HCT116 (cell line): ENCODE data around the gene ENTHD1. TPM values are rescaled to one million over a fixed set of nuclear protein-coding genes. Genes with fewer than 3 reads are reported as not detected.

Experiments
- ATAC-seq: fragments of 200-7000 bp; cut with Tn5 transposase; 2 replicates; pipeline ENCODE4 v1.9.1; 2020; ENCODE audit warnings: mild to moderate bottlenecking, moderate library complexity
- BruUV-seq: library from RNA; stranded (reverse); fragments of 400-500 nt; replicated peaks from 2 replicates; lab custom pipeline; 2021; lab: Mats Ljungman, UMichigan
- CTCF ChIA-PET: fragments of 300-600 bp; sonication (Branson Sonifier 250); formaldehyde crosslinking; loops from one replicate; lab custom pipeline; 2021; ENCODE audit warnings: antibody characterized with exemption; lab: Charles Lee
- POLR2A ChIA-PET: fragments of 300-600, 350-600 bp; sonication (Branson Sonifier 250); formaldehyde crosslinking; loops from one replicate; lab custom pipeline; 2021; ENCODE audit warnings: antibody characterized with exemption; lab: Charles Lee
- RAD21 ChIA-PET, 2 experiments: fragments of 300-600 bp; sonication (Branson Sonifier 250); formaldehyde crosslinking; loops; one replicate each; lab custom pipeline; 2023; ENCODE audit warnings: low total read pairs in 2 of 2; ENCODE audit not compliant: uncharacterized antibody in 2 of 2, unreplicated experiment in 2 of 2, low non-redundant PET in 1 of 2; lab: Charles Lee
- DNase-seq: peaks from one replicate; pipeline ENCODE4 v3.0.0-alpha.2; 2010; ENCODE audit warnings: low read depth, low spot score
- H2AFZ ChIP-seq: fragments of 200-600 bp; shearing (Covaris generic), sonication (generic); 2 replicates; pipeline ENCODE4 v1.6.1; 2017; ENCODE audit warnings: low read depth, mixed run types, mixed read lengths, antibody characterized with exemption, low read length; ENCODE audit not compliant: poor library complexity, severe bottlenecking
- H3K27ac ChIP-seq: 2 replicates; pipeline ENCODE4 v1.5.1; 2012; ENCODE audit warnings: low read depth, low read length
- H3K27me3 ChIP-seq: fragments of 200-600 bp; sonication (generic); 2 replicates; pipeline ENCODE4 v1.6.1; 2016; ENCODE audit warnings: mixed run types, low read length, mixed read lengths; ENCODE audit not compliant: insufficient read depth
- H3K36me3 ChIP-seq, 2 experiments: fragments of 200-500 bp in 1 of 2; fragments of 200-600 bp in 1 of 2; sonication (Bioruptor generic) in 1 of 2; sonication (generic) in 1 of 2; 2 replicates each; pipeline versions ENCODE4 v1.5.1 to v1.6.1; 2014 to 2016; ENCODE audit warnings: low read length in 2 of 2, inconsistent platforms in 1 of 2, mixed read lengths in 1 of 2, mixed run types in 1 of 2; ENCODE audit not compliant: insufficient read depth in 2 of 2, control insufficient read depth in 1 of 2
- H3K4me1 ChIP-seq, 2 experiments: fragments of 200-600 bp in 1 of 2; sonication (generic) in 1 of 2; 2 replicates each; pipeline versions ENCODE4 v1.5.1 to v1.6.1; 2012 to 2017; ENCODE audit warnings: low read length in 2 of 2, inconsistent platforms in 1 of 2, mild to moderate bottlenecking in 1 of 2, mixed read lengths in 1 of 2, mixed run types in 1 of 2, moderate library complexity in 1 of 2; ENCODE audit not compliant: insufficient read depth in 2 of 2, control insufficient read depth in 1 of 2
- H3K4me2 ChIP-seq: fragments of 200-600 bp; sonication (generic); 2 replicates; pipeline ENCODE4 v1.6.1; 2017; ENCODE audit warnings: mixed run types, low read length, mixed read lengths
- H3K4me3 ChIP-seq, 2 experiments: fragments of 200-600 bp in 1 of 2; sonication (generic) in 1 of 2; replicated peaks in 1 of 2; 2 replicates each; pipeline ENCODE4 v1.5.1; 2011 to 2016; ENCODE audit warnings: low read length in 2 of 2, control low read depth in 1 of 2, low read depth in 1 of 2, mild to moderate bottlenecking in 1 of 2, mixed read lengths in 1 of 2, mixed run types in 1 of 2
- H3K79me2 ChIP-seq: fragments of 200-600 bp; sonication (generic); 2 replicates; pipeline ENCODE4 v1.6.1; 2017; ENCODE audit warnings: mild to moderate bottlenecking, mixed run types, low read length, moderate library complexity, mixed read lengths; ENCODE audit not compliant: insufficient read depth
- H3K9ac ChIP-seq: fragments of 200-600 bp; sonication (generic); 2 replicates; pipeline ENCODE4 v1.6.1; 2016; ENCODE audit warnings: low read length, mixed read lengths
- H3K9me2 ChIP-seq: fragments of 200-600 bp; sonication (generic), shearing (Covaris generic); 2 replicates; pipeline ENCODE4 v1.6.1; 2017; ENCODE audit warnings: mixed run types, mild to moderate bottlenecking, moderate library complexity; ENCODE audit not compliant: insufficient read depth
- H3K9me3 ChIP-seq, 2 experiments: fragments of 200-500 bp in 1 of 2; fragments of 200-600 bp in 1 of 2; sonication (Bioruptor generic) in 1 of 2; sonication (generic) in 1 of 2; 2 replicates each; pipeline ENCODE4 v1.6.1; 2014 to 2017; ENCODE audit warnings: low read length in 2 of 2, mixed read lengths in 2 of 2, inconsistent platforms in 1 of 2, low read depth in 1 of 2, mild to moderate bottlenecking in 1 of 2, mixed run types in 1 of 2, moderate library complexity in 1 of 2; ENCODE audit not compliant: control insufficient read depth in 1 of 2, insufficient read depth in 1 of 2
- H4K20me1 ChIP-seq: fragments of 200-600 bp; sonication (generic), shearing (Covaris generic); 2 replicates; pipeline ENCODE4 v1.6.1; 2017; ENCODE audit warnings: mixed run types, mild to moderate bottlenecking, moderate library complexity; ENCODE audit not compliant: insufficient read depth
- ATF3 ChIP-seq: IDR thresholded peaks from 2 replicates; pipeline ENCODE4 v1.6.1; 2012
- EGR1 ChIP-seq: IDR thresholded peaks from 2 replicates; pipeline ENCODE4 v1.6.1; 2012; ENCODE audit warnings: low read depth
- ELF1 ChIP-seq: IDR thresholded peaks from 2 replicates; pipeline ENCODE4 v1.6.1; 2012; ENCODE audit warnings: low read depth, borderline replicate concordance
- EZH2 ChIP-seq: fragments of 200-600 bp; sonication (generic); IDR thresholded peaks from 2 replicates; pipeline ENCODE4 v1.6.1; 2017; ENCODE audit warnings: antibody characterized with exemption, mixed run types
- FOSL1 ChIP-seq: IDR thresholded peaks from 2 replicates; pipeline ENCODE4 v1.6.1; 2012; ENCODE audit warnings: low read depth
- JUND ChIP-seq: IDR thresholded peaks from 2 replicates; pipeline ENCODE4 v1.6.1; 2012
- MAX ChIP-seq: IDR thresholded peaks from 2 replicates; pipeline ENCODE4 v1.6.1; 2012
- POLR2A ChIP-seq: IDR thresholded peaks from 2 replicates; pipeline ENCODE4 v1.7.0; 2011; ENCODE audit warnings: borderline replicate concordance; ENCODE audit not compliant: insufficient read depth, insufficient read length; ENCODE audit errors: extremely low read depth
- POLR2AphosphoS5 ChIP-seq: IDR thresholded peaks from 2 replicates; pipeline ENCODE4 v1.6.1; 2011; ENCODE audit warnings: mild to moderate bottlenecking, low read depth, low read length, moderate library complexity
- RAD21 ChIP-seq: IDR thresholded peaks from 2 replicates; pipeline ENCODE4 v1.6.1; 2012; ENCODE audit warnings: low read depth, mild to moderate bottlenecking
- REST ChIP-seq: IDR thresholded peaks from 2 replicates; pipeline ENCODE4 v1.6.1; 2012; ENCODE audit warnings: low read depth
- SIN3A ChIP-seq: IDR thresholded peaks from 2 replicates; pipeline ENCODE4 v1.6.1; 2012; ENCODE audit warnings: low read depth
- SRF ChIP-seq: IDR thresholded peaks from 2 replicates; pipeline ENCODE4 v1.6.1; 2012; ENCODE audit warnings: low read depth
- TCF7L2 ChIP-seq: IDR thresholded peaks from 2 replicates; pipeline ENCODE4 v1.7.0; 2011; ENCODE audit warnings: borderline replicate concordance, inconsistent platforms; ENCODE audit not compliant: insufficient read depth, insufficient read length; ENCODE audit errors: extremely low read depth
- YY1 ChIP-seq: IDR thresholded peaks from 2 replicates; pipeline ENCODE4 v1.6.1; 2011; ENCODE audit warnings: low read length, low read depth, moderate library complexity, mild to moderate bottlenecking; ENCODE audit not compliant: insufficient replicate concordance; ENCODE audit errors: extremely low read depth
- ZBTB33 ChIP-seq: IDR thresholded peaks from 2 replicates; pipeline ENCODE4 v1.6.1; 2011; ENCODE audit warnings: mild to moderate bottlenecking, low read length, moderate library complexity; ENCODE audit not compliant: insufficient replicate concordance; ENCODE audit errors: extremely low read depth
- ZFX ChIP-seq: fragments of 450-650 bp; IDR thresholded peaks from 2 replicates; pipeline ENCODE4 v1.6.1; 2017
- ZNF274 ChIP-seq: fragments of 200-500 bp; sonication (Bioruptor generic); IDR thresholded peaks from 2 replicates; pipeline ENCODE4 v1.6.1; 2014; ENCODE audit warnings: mild to moderate bottlenecking, low read depth, low read length, inconsistent platforms
- intact Hi-C: fragments of 100-400 bp; cut with micrococcal nuclease; formaldehyde crosslinking; loops from 2 replicates; pipeline ENCODE4 v1.10.0; 2022
- total RNA-seq: library from RNA; stranded (reverse); gene quantifications from one replicate; pipeline ENCODE4 v1.2.1, GENCODE V29; 2021; ENCODE audit not compliant: unreplicated experiment

ENTHD1 gene
- total RNA-seq, 1 experiment from 2014 or later: not detected

- no peaks in the 10 kb centered on the region for H3K36me3 ChIP-seq
- H3K4me1 ChIP-seq: no peaks in the 10 kb centered on the region
- POLR2A ChIA-PET: no interaction called here
- no peak overlapping the region for H2AFZ ChIP-seq
- ATAC-seq: no peak
- no peak for DNase-seq
- H3K9me2 ChIP-seq: no peaks in the 10 kb centered on the region
- no peaks in the 10 kb centered on the region for H3K79me2 ChIP-seq
- no peak overlapping the region for H3K9ac ChIP-seq
- intact Hi-C loops: no loop called here
- CTCF ChIA-PET: no interaction called here
- no TSS peak for BruUV-seq
- peaks cover 39% of the 10 kb centered on the region for H3K27me3 ChIP-seq
- no peak overlapping the region for H3K4me3 ChIP-seq
- H3K4me2 ChIP-seq: no peak overlapping the region
- TF ChIP-seq ZFX (no peak), ATF3 (no peak), YY1 (no peak), TCF7L2 (no peak), MAX (no peak), EZH2 (no peak), POLR2A (no peak), FOSL1 (no peak), EGR1 (no peak), ZBTB33 (no peak), JUND (no peak), SIN3A (no peak), SRF (no peak), ZNF274 (no peak), REST (no peak), ELF1 (no peak), POLR2AphosphoS5 (no peak), RAD21 (no peak)
- RAD21 ChIA-PET: no interaction called here
- H3K9me3 ChIP-seq: no peaks in the 10 kb centered on the region
- no peak overlapping the region for H3K27ac ChIP-seq
- no peaks in the 10 kb centered on the region for H4K20me1 ChIP-seq
Measured at GRCh38 chr22:39750759-39751158, 142.8 kb downstream of the ENTHD1 start.
